Measurements from ENCODE around the gene CYLD.

DNA sequence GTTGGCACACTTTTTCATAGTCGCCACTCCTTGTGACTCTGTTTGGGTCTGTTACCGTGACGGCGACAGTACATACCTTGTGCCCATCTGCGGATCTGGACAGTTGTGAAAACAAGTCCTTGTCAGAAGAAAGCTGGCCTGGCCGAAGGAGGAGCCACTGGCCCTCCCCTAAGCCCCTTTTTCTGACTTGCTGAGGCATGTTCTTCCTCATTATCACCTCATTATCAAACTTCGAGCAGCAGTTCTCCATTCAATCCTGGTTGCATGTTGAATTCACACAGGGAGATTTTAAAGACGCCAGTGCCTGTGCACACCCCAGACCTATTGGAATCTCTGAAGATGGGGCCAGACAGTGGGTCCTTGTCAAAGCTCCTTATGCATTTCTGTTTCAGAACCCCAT, 61.1 kb downstream of the CYLD start:
- TF ChIP-seq ZNF664 (tag by site-specific recombination; IDR thresholded peaks at IDR 0.05) (no peak), ZNF670 (tag by site-specific recombination; IDR thresholded peaks at IDR 0.05; ENCODE audit: low read depth) (no peak), KLF1 (tag by site-specific recombination; IDR thresholded peaks at IDR 0.05) (no peak)
- TF ChIP-seq, protein P1, sequence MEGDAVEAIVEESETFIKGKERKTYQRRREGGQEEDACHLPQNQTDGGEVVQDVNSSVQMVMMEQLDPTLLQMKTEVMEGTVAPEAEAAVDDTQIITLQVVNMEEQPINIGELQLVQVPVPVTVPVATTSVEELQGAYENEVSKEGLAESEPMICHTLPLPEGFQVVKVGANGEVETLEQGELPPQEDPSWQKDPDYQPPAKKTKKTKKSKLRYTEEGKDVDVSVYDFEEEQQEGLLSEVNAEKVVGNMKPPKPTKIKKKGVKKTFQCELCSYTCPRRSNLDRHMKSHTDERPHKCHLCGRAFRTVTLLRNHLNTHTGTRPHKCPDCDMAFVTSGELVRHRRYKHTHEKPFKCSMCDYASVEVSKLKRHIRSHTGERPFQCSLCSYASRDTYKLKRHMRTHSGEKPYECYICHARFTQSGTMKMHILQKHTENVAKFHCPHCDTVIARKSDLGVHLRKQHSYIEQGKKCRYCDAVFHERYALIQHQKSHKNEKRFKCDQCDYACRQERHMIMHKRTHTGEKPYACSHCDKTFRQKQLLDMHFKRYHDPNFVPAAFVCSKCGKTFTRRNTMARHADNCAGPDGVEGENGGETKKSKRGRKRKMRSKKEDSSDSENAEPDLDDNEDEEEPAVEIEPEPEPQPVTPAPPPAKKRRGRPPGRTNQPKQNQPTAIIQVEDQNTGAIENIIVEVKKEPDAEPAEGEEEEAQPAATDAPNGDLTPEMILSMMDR (tag by site-specific recombination; IDR thresholded peaks at IDR 0.05), result no peak

Measured in HEK293 (cell line).